Measurements from ENCODE around the gene KNDC1. TPM values are rescaled to one million over a fixed set of nuclear protein-coding genes. Genes with fewer than 3 reads are reported as not detected.

The KNDC1 gene
- total RNA-seq, 2 donors from 2014 or later = 0.29 to 0.32 TPM

DNA sequence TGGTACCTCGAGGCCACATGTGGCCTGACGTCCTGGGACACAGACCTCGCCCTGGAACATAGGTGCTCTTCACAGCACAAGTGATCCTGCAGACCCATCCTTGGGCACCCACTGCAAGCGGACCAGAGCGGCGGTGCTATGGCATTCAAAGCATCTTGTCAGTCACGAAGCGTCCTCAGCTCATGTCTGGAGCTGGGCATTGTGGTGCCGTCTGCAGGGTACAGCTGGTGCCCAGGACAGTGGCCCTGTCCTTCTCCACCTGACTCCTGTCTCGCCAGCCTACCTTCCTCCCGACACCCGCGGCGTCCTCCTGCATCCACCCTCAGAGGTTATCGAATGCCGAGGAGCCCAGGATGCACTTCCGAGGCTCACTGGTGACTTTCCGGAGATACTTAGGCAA, 45.8 kb upstream of the KNDC1 start:
- intact Hi-C loops (cut with DNase I) = no loop called here
- no peak for DNase-seq
- no peak overlapping the region for H3K9ac ChIP-seq (ENCODE audit: low read depth in 2 of 2, low read length in 2 of 2)

GRCh38 chr10:133114726-133115452, 45.1 kb upstream of the KNDC1 start:
- no peaks in the 10 kb centered on the region for H3K4me1 ChIP-seq
- no peaks in the 10 kb centered on the region for H3K27me3 ChIP-seq
- no peak overlapping the region for H3K9ac ChIP-seq (ENCODE audit: low read depth in 2 of 2, low read length in 2 of 2)
- H3K36me3 ChIP-seq = no peaks in the 10 kb centered on the region
- intact Hi-C loops (cut with DNase I) = no loop called here
- no peak for TF ChIP-seq CTCF (IDR thresholded peaks at IDR 0.05)
- H3K9me3 ChIP-seq = no peaks in the 10 kb centered on the region
- H3K27ac ChIP-seq = no peak overlapping the region
- no peak for DNase-seq
- H3K4me3 ChIP-seq = no peak overlapping the region

More for the DNA sequence above, 45.8 kb upstream of the KNDC1 start:
- H3K9me3 ChIP-seq = no peaks in the 10 kb centered on the region
- H3K4me3 ChIP-seq = no peak overlapping the region
- no peaks in the 10 kb centered on the region for H3K36me3 ChIP-seq
- TF ChIP-seq CTCF (IDR thresholded peaks at IDR 0.05) = no peak
- no peak overlapping the region for H3K27ac ChIP-seq
- H3K4me1 ChIP-seq = no peaks in the 10 kb centered on the region
- no peaks in the 10 kb centered on the region for H3K27me3 ChIP-seq

- no peak for TF ChIP-seq CTCF (IDR thresholded peaks at IDR 0.05)
- Histone ChIP-seq H3K36me3 (no peaks in the 10 kb centered on the region), H3K9me3 (no peaks in the 10 kb centered on the region), H3K4me3 (no peak overlapping the region), H3K9ac (ENCODE audit: low read depth in 2 of 2, low read length in 2 of 2) (no peak overlapping the region), H3K4me1 (no peaks in the 10 kb centered on the region), H3K27me3 (no peaks in the 10 kb centered on the region), H3K27ac (no peak overlapping the region)
- DNase-seq = no peak
- intact Hi-C loops (cut with DNase I) = no loop called here
Observed at GRCh38 chr10:133115453-133115842, 44.6 kb upstream of the KNDC1 start.

DNA sequence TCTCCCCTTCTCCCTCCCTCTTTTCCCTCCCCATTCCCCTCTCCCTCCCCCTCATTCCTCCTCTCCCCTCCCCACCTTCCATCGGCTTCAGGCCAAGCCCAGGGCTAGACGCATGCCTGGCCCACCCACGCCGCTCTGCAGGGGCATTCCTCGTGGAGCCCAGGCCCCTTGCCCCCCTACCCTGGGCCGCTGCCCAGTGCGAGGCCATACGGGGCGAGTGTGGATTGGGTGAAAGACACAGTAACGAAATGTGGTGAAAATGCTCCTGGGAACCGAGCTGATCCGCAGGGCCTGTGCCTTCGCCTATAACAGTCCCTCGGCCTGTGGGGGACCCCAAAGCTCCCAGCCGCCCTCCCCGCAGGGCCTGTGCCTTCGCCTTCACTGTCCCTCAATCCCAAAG, 44.0 kb upstream of the KNDC1 start:
- no peak for DNase-seq
- no peaks in the 10 kb centered on the region for H3K27me3 ChIP-seq
- H3K4me1 ChIP-seq = no peaks in the 10 kb centered on the region
- no peak for TF ChIP-seq CTCF (IDR thresholded peaks at IDR 0.05)
- no peak overlapping the region for H3K9ac ChIP-seq (ENCODE audit: low read depth in 2 of 2, low read length in 2 of 2)
- H3K9me3 ChIP-seq = no peaks in the 10 kb centered on the region
- intact Hi-C loops (cut with DNase I) = no loop called here
- H3K27ac ChIP-seq = no peak overlapping the region
- no peak overlapping the region for H3K4me3 ChIP-seq
- H3K36me3 ChIP-seq = no peaks in the 10 kb centered on the region

- DNase-seq = no peak
- intact Hi-C loops (cut with DNase I) = no loop called here
- H3K9me3 ChIP-seq = no peaks in the 10 kb centered on the region
- H3K4me3 ChIP-seq = no peak overlapping the region
- H3K9ac ChIP-seq (ENCODE audit: low read depth in 2 of 2, low read length in 2 of 2) = no peak overlapping the region
- H3K4me1 ChIP-seq = no peaks in the 10 kb centered on the region
- no peaks in the 10 kb centered on the region for H3K36me3 ChIP-seq
- no peak overlapping the region for H3K27ac ChIP-seq
- no peaks in the 10 kb centered on the region for H3K27me3 ChIP-seq
- no peak for TF ChIP-seq CTCF (IDR thresholded peaks at IDR 0.05)
Observed at GRCh38 chr10:133116455-133116854, 43.6 kb upstream of the KNDC1 start.

Data from colonic mucosa (tissue), 4 donors.